ENCODE results near the gene SDHC.
"Not testable (repeated sequence)": the region's sequence is repeated elsewhere in the genome, so short reads cannot be mapped to it uniquely, and the experiment has no call there.

The SDHC gene

GRCh38 chr1:161307892-161308638 is 6.1 kb upstream of the SDHC start:
- no peak for TF ChIP-seq CTCF (IDR thresholded peaks at IDR 0.05; ENCODE audit: low read depth, low read length)
- DNase-seq (ENCODE audit: low read depth in 2 of 2): peak; percentile 27 to 77
- H3K4me3 ChIP-seq (replicated peaks in 1 of 2; ENCODE audit: low read depth in 2 of 2, low read length in 2 of 2): no peak overlapping the region

- TF ChIP-seq CTCF (IDR thresholded peaks at IDR 0.05; ENCODE audit: low read depth, low read length): no peak
- DNase-seq (ENCODE audit: low read depth in 2 of 2): no peak
- H3K4me3 ChIP-seq (replicated peaks in 1 of 2; ENCODE audit: low read depth in 2 of 2, low read length in 2 of 2): no peak within 1 kb of the TSS
Observed at GRCh38 chr1:161309868-161310267, 4.3 kb upstream of the SDHC start, which contains the start of gene MPZ. Gene MPZ, minus strand, starts transcription at chr1:161309968. Its CDS starts 63 bp downstream, at chr1:161309905.

- no peak for TF ChIP-seq CTCF (IDR thresholded peaks at IDR 0.05; ENCODE audit: low read depth, low read length)
- H3K4me3 ChIP-seq (replicated peaks in 1 of 2; ENCODE audit: low read depth in 2 of 2, low read length in 2 of 2): no peak overlapping the region
- DNase-seq (ENCODE audit: low read depth in 2 of 2): no peak
Observed at GRCh38 chr1:161311595-161312181, 2.5 kb upstream of the SDHC start.

- no peak for DNase-seq (ENCODE audit: low read depth in 2 of 2)
- no peak for TF ChIP-seq CTCF (IDR thresholded peaks at IDR 0.05; ENCODE audit: low read depth, low read length)
- H3K4me3 ChIP-seq (replicated peaks in 1 of 2; ENCODE audit: low read depth in 2 of 2, low read length in 2 of 2): peak overlapping the region; percentile 86 to 91
Observed at GRCh38 chr1:161313554-161314200, 504 bp upstream of the SDHC start.

DNA sequence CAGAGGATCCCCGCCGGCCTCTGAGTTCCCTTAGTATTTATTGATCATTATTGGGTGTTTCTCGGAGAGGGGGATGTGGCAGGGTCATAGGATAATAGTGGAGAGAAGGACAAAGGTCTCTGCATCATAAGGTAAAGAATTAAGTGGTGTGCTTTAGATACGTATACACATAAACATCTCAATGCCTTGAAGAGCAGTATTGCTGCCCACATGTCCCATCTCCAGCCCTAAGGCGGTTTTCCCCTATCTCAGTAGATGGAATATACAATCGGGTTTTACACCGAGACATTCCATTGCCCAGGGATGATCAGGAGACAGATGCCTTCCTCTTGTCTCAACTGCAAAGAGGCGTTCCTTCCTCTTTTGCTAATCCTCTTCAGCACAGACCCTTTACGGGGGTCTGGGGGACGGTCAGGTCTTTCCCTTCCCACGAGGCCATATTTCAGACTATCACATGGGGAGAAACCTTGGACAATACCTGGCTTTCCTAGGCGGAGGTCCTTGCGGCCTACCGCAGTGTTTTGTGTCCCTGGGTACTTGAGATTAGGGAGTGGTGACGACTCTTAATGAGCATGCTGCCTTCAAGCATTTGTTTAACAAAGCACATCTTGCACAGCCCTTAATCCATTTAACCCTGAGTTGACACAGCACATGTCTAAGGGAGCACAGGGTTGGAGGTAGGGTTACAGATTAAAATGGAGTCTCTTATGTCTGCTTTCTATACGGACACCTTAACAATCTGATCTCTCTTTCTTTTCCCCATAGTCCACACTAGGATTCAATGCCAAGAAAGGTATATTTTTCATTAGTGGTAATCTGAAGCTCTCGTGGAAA is 1.9 kb downstream of the SDHC start:
- H3K4me3 ChIP-seq (replicated peaks in 1 of 2; ENCODE audit: low read depth in 2 of 2, low read length in 2 of 2); DNase-seq (ENCODE audit: low read depth in 2 of 2): not testable (repeated sequence)

DNA sequence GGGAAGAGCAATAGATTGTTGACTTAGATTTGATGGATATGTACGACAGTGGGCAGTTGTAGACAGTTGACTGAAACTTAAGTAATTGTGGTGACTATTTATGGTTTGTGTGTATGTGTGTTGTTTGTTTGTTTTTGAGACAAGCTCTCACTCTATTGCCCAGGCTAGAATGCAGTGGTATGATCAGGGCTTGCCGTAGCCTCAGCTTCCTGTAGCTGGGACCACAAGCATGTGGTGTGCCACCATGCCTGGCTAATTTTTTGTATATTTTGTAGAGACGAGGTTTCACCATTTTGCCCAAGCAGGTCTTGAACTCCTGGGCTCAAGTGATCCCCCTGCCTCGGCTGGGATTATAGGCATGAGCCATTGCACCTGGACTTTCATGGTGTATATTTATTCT is 9.8 kb downstream of the SDHC start:
- no peak for TF ChIP-seq CTCF (IDR thresholded peaks at IDR 0.05; ENCODE audit: low read depth, low read length)
- H3K4me3 ChIP-seq (replicated peaks in 1 of 2; ENCODE audit: low read depth in 2 of 2, low read length in 2 of 2): no peak overlapping the region
- DNase-seq (ENCODE audit: low read depth in 2 of 2): no peak

Data from cardiac fibroblast (primary cell).